Measurements from ENCODE around the gene ZNRF3. TPM values are rescaled to one million over a fixed set of nuclear protein-coding genes. Genes with fewer than 3 reads are reported as not detected.

ZNRF3 gene
- polyA plus RNA-seq, 1 donor (not counting 4 experiments of a cell fraction or from before 2014, with no cell fraction given), result 2.6 TPM

DNA sequence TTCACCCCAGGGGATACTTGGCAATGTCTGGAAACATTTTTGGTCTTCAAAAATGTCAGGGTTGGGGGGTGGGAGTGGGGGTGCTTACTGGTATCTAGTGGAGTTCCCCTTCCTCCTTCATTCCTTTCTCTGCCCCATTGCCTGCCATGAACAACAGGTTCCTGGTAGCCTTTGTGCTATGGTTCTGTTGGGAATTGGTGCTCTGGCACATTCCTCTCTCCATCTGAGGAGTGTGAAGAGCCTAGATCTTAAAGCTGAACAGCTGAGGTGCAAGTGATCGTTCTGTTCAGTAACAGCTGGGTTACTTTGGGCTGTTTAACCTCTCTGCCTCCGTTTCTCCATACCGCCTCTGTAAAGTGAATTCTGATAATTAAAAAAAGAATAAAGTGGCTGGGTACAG lies 114.0 kb downstream of the ZNRF3 start:
- dilution Hi-C loops (cut with MboI; ENCODE audit: extremely low pct_ligation_motif_present, low sequenced_read_pairs), result no loop called here

DNA sequence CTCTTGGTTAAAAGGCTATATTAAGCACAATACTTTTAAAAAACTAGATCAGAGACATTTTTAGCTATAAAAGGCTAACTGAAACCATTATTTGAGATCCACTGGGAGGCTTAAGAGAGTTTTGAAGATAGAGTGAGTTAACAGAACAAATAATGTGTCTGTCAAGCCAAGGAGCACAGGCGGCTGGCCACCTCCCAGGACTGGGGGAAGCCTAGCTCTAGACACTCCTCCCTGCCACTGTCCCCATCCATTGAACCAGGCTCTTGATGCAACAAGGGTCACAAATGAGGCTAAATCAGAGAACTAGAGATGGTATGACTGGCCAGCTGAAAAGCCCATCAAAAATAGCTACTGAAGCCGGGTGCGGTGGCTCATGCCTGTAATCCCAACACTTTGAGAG lies 115.3 kb downstream of the ZNRF3 start:
- Histone ChIP-seq H3K79me2 (ENCODE audit: control insufficient read depth, insufficient read depth, low read length) (no peaks in the 10 kb centered on the region), H3K27ac (ENCODE audit: control insufficient read depth, insufficient read depth, low read length) (no peak overlapping the region), H3K9me1 (ENCODE audit: control insufficient read depth, extremely low read depth, insufficient read depth, low read length) (no peaks in the 10 kb centered on the region), H3K4me2 (ENCODE audit: control insufficient read depth, extremely low read depth, insufficient read depth, low read depth, low read length) (no peak overlapping the region), H3K36me3 (ENCODE audit: control insufficient read depth in 2 of 2, extremely low read depth in 1 of 2, insufficient read depth in 2 of 2, low read length in 2 of 2) (peaks cover 0 to under 1% of the 10 kb centered on the region in 2 experiments), H3K4me3 (ENCODE audit: control insufficient read depth in 2 of 3, extremely low read depth in 1 of 3, insufficient read depth in 2 of 3, low read depth in 1 of 3, low read length in 3 of 3) (no peak overlapping the region), H2AFZ (ENCODE audit: control insufficient read depth, low read length) (no peak overlapping the region), H4K20me1 (ENCODE audit: control insufficient read depth, extremely low read depth, insufficient read depth, low read length) (no peaks in the 10 kb centered on the region), H3K9me3 (ENCODE audit: control insufficient read depth, low read depth, low read length) (no peaks in the 10 kb centered on the region), H3K9ac (ENCODE audit: control insufficient read depth, extremely low read depth, insufficient read depth, low read length) (no peak overlapping the region), H3K27me3 (ENCODE audit: control insufficient read depth, extremely low read depth, insufficient read depth, low read length) (no peaks in the 10 kb centered on the region), H3K4me1 (ENCODE audit: control insufficient read depth, extremely low read depth, insufficient read depth, low read length) (peaks cover 6% of the 10 kb centered on the region)
- FAIRE-seq, result no peak
- TF ChIP-seq CTCF (optimal IDR thresholded peaks at IDR 0.05 in 1 of 3, IDR thresholded peaks at IDR 0.05 in 1 of 3, conservative IDR thresholded peaks at IDR 0.05 in 1 of 3; ENCODE audit: extremely low read depth in 1 of 3, insufficient read depth in 2 of 3, low read length in 3 of 3) (no peak), EZH2 (IDR thresholded peaks at IDR 0.05; ENCODE audit: low read length) (no peak)
- DNase-seq (ENCODE audit: low read depth, low spot score), result no peak
- dilution Hi-C loops (cut with MboI; ENCODE audit: extremely low pct_ligation_motif_present, low sequenced_read_pairs), result no loop called here

More for the DNA sequence above, 114.0 kb downstream of the ZNRF3 start:
- peaks cover 2 to 4% of the 10 kb centered on the region in 2 experiments for H3K36me3 ChIP-seq (ENCODE audit: control insufficient read depth in 2 of 2, extremely low read depth in 1 of 2, insufficient read depth in 2 of 2, low read length in 2 of 2)
- H3K79me2 ChIP-seq (ENCODE audit: control insufficient read depth, insufficient read depth, low read length), result no peaks in the 10 kb centered on the region
- no peaks in the 10 kb centered on the region for H3K9me3 ChIP-seq (ENCODE audit: control insufficient read depth, low read depth, low read length)
- H3K27me3 ChIP-seq (ENCODE audit: control insufficient read depth, extremely low read depth, insufficient read depth, low read length), result no peaks in the 10 kb centered on the region
- no peaks in the 10 kb centered on the region for H3K9me1 ChIP-seq (ENCODE audit: control insufficient read depth, extremely low read depth, insufficient read depth, low read length)
- no peak overlapping the region for H3K27ac ChIP-seq (ENCODE audit: control insufficient read depth, insufficient read depth, low read length)
- no peak overlapping the region for H3K9ac ChIP-seq (ENCODE audit: control insufficient read depth, extremely low read depth, insufficient read depth, low read length)
- peaks cover 6% of the 10 kb centered on the region for H3K4me1 ChIP-seq (ENCODE audit: control insufficient read depth, extremely low read depth, insufficient read depth, low read length)
- DNase-seq (ENCODE audit: low read depth, low spot score), result no peak
- H2AFZ ChIP-seq (ENCODE audit: control insufficient read depth, low read length), result no peak overlapping the region
- FAIRE-seq, result no peak
- H3K4me3 ChIP-seq (ENCODE audit: control insufficient read depth in 2 of 3, extremely low read depth in 1 of 3, insufficient read depth in 2 of 3, low read depth in 1 of 3, low read length in 3 of 3), result no peak overlapping the region
- H4K20me1 ChIP-seq (ENCODE audit: control insufficient read depth, extremely low read depth, insufficient read depth, low read length), result no peaks in the 10 kb centered on the region
- no peak for TF ChIP-seq CTCF (optimal IDR thresholded peaks at IDR 0.05 in 1 of 3, IDR thresholded peaks at IDR 0.05 in 1 of 3, conservative IDR thresholded peaks at IDR 0.05 in 1 of 3; ENCODE audit: extremely low read depth in 1 of 3, insufficient read depth in 2 of 3, low read length in 3 of 3)
- H3K4me2 ChIP-seq (ENCODE audit: control insufficient read depth, extremely low read depth, insufficient read depth, low read depth, low read length), result no peak overlapping the region
